ENCODE measurements around the gene TBXAS1. TPM values are rescaled to one million over a fixed set of nuclear protein-coding genes. Genes with fewer than 3 reads are reported as not detected.

TBXAS1 gene
- total and polyA plus RNA-seq, 4 donors = 4.1 to 22.4 (median 12.2) TPM

DNA sequence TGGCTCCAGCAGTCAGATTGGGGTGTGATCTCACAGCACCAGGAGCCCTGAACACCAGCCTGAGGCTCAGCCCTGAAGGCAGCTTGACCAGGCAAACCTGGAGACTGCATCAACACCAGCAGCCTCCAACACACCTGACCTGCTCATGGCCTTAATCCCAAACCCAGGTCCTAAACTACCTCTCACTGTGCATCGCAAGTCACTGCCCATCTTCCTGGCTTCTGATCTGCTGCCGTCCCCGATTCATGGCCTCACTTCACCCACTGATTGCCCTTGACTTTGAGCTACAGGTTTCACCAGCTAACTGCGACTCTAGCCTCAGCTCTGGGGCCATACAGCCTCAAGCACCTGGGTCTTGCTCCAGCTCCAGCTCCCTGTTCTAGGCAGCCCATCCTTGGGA, 184.6 kb downstream of the TBXAS1 start (continued):
- TF ChIP-seq RAD21 (IDR thresholded peaks at IDR 0.05) = no peak
- no peak for TF ChIP-seq JUND (IDR thresholded peaks at IDR 0.05)
- no peak for TF ChIP-seq RXRA (IDR thresholded peaks at IDR 0.05)

GRCh38 chr7:140014123-140014522, 185.1 kb downstream of the TBXAS1 start:
- H3K27me3 ChIP-seq (ENCODE audit: control insufficient read depth in 4 of 4, insufficient read depth in 4 of 4, low read length in 3 of 4) = no peaks in the 10 kb centered on the region
- no peak overlapping the region for H3K27ac ChIP-seq (ENCODE audit: low read depth in 1 of 2, low read length in 2 of 2)
- no peak overlapping the region for H3K9ac ChIP-seq (ENCODE audit: low read depth in 1 of 2, low read length in 2 of 2)
- no peak for TF ChIP-seq MAX (IDR thresholded peaks at IDR 0.05)
- TF ChIP-seq JUND (IDR thresholded peaks at IDR 0.05) = no peak
- TF ChIP-seq, protein P1, sequence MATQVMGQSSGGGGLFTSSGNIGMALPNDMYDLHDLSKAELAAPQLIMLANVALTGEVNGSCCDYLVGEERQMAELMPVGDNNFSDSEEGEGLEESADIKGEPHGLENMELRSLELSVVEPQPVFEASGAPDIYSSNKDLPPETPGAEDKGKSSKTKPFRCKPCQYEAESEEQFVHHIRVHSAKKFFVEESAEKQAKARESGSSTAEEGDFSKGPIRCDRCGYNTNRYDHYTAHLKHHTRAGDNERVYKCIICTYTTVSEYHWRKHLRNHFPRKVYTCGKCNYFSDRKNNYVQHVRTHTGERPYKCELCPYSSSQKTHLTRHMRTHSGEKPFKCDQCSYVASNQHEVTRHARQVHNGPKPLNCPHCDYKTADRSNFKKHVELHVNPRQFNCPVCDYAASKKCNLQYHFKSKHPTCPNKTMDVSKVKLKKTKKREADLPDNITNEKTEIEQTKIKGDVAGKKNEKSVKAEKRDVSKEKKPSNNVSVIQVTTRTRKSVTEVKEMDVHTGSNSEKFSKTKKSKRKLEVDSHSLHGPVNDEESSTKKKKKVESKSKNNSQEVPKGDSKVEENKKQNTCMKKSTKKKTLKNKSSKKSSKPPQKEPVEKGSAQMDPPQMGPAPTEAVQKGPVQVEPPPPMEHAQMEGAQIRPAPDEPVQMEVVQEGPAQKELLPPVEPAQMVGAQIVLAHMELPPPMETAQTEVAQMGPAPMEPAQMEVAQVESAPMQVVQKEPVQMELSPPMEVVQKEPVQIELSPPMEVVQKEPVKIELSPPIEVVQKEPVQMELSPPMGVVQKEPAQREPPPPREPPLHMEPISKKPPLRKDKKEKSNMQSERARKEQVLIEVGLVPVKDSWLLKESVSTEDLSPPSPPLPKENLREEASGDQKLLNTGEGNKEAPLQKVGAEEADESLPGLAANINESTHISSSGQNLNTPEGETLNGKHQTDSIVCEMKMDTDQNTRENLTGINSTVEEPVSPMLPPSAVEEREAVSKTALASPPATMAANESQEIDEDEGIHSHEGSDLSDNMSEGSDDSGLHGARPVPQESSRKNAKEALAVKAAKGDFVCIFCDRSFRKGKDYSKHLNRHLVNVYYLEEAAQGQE (IDR thresholded peaks at IDR 0.05) = no peak
- TF ChIP-seq, protein P2, sequence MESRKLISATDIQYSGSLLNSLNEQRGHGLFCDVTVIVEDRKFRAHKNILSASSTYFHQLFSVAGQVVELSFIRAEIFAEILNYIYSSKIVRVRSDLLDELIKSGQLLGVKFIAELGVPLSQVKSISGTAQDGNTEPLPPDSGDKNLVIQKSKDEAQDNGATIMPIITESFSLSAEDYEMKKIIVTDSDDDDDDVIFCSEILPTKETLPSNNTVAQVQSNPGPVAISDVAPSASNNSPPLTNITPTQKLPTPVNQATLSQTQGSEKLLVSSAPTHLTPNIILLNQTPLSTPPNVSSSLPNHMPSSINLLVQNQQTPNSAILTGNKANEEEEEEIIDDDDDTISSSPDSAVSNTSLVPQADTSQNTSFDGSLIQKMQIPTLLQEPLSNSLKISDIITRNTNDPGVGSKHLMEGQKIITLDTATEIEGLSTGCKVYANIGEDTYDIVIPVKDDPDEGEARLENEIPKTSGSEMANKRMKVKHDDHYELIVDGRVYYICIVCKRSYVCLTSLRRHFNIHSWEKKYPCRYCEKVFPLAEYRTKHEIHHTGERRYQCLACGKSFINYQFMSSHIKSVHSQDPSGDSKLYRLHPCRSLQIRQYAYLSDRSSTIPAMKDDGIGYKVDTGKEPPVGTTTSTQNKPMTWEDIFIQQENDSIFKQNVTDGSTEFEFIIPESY (IDR thresholded peaks at IDR 0.05) = no peak
- no peak for TF ChIP-seq TAF1 (conservative IDR thresholded peaks at IDR 0.05)
- no peak for TF ChIP-seq HNF4A (conservative IDR thresholded peaks at IDR 0.05)
- TF ChIP-seq RAD21 (IDR thresholded peaks at IDR 0.05) = no peak
- TF ChIP-seq HNF4G (IDR thresholded peaks at IDR 0.05) = no peak
- TF ChIP-seq RXRA (IDR thresholded peaks at IDR 0.05) = no peak
- no peak for TF ChIP-seq FOXA1 (IDR thresholded peaks at IDR 0.05)
- no peak for TF ChIP-seq GABPA (IDR thresholded peaks at IDR 0.05 in 1 of 2, conservative IDR thresholded peaks at IDR 0.05 in 1 of 2)
- TF ChIP-seq EGR1 (IDR thresholded peaks at IDR 0.05; ENCODE audit: low read depth in 2 of 2) = no peak
- TF ChIP-seq FOXA2 (IDR thresholded peaks at IDR 0.05) = no peak
- TF ChIP-seq CTCF (IDR thresholded peaks at IDR 0.05; ENCODE audit: low read depth, low read length, missing input control) = no peak
- TF ChIP-seq YY1 (IDR thresholded peaks at IDR 0.05) = no peak
- no peak for TF ChIP-seq NR2F2 (IDR thresholded peaks at IDR 0.05)
- TF ChIP-seq, protein P3, sequence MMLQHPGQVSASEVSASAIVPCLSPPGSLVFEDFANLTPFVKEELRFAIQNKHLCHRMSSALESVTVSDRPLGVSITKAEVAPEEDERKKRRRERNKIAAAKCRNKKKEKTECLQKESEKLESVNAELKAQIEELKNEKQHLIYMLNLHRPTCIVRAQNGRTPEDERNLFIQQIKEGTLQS (IDR thresholded peaks at IDR 0.05) = no peak
- H3K36me3 ChIP-seq (ENCODE audit: control insufficient read depth in 4 of 4, insufficient read depth in 3 of 4, low read depth in 1 of 4, low read length in 3 of 4) = no peaks in the 10 kb centered on the region
- H3K4me3 ChIP-seq (ENCODE audit: low read depth in 1 of 3, low read length in 3 of 3) = no peak overlapping the region
- no peak for DNase-seq (ENCODE audit: low spot score)
- 96% methylated on average over 10 of the region's 10 CpGs for WGBS
- peaks cover 1 to 2% (median 2%) of the 10 kb centered on the region in 4 donors for H3K4me1 ChIP-seq (ENCODE audit: control insufficient read depth in 4 of 4, insufficient read depth in 4 of 4, low read length in 3 of 4)
- no peaks in the 10 kb centered on the region for H3K9me3 ChIP-seq (ENCODE audit: control insufficient read depth in 4 of 4, low read length in 3 of 4)

Data from liver (tissue), 9 donors.